ENCODE measurements around the gene ADAMTS16.

The ADAMTS16 gene

DNA sequence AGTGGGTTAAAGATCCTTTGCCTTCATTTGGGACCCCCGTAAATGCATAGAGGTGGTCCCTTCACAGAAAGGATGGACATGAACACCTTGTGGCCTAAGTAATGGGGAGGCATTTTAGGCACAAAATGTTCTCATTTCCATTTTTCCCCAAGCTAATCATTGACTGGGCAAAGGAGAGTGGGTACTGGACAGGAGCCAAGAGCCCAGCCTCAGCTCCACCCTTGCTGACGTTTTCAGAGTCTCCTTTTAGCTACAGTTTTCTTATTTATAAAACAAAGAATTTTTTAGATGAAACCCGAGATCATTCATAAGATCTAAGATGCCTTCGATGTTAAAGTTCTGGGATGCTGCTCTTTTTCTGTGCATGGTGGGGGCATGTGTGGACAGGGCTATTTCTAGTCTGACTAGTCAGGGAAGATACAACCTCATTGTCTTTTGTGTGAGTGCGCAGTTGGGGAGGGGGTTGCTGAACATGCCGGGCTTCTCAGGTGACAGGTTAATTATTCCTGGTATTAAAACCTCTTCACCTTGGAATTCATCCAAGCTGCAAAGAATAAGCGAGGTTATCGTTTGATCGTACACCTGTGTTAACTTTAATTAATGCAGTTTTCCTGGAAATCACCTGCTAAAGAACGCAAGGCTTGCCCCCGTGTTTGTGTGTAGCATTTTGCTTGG, 48.4 kb downstream of the ADAMTS16 start:
- no peak for DNase-seq (ENCODE audit: low read depth in 2 of 2)

DNA sequence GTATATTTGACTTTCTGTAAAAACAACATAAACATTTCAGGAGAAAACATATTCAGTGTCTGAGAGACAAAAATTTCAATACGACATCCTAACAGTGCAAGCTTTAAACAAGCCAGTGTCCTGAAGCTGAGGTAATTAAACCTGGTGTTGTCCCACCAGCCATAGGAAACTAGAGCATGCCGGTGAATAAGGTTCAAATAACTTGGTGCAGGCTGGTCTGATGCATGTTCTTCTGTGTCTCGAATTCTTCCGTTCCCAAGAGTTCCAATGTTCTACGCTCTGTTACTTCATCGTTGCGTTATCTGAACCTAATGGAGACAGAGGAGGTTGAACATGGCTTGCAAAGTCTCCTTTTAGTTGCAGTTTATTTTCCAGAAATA, 48.9 kb downstream of the ADAMTS16 start:
- no peak for DNase-seq (ENCODE audit: low read depth in 2 of 2)

- no peak for DNase-seq (ENCODE audit: low read depth in 2 of 2)
Observed at GRCh38 chr5:5191906-5192305, 51.8 kb downstream of the ADAMTS16 start.

DNA sequence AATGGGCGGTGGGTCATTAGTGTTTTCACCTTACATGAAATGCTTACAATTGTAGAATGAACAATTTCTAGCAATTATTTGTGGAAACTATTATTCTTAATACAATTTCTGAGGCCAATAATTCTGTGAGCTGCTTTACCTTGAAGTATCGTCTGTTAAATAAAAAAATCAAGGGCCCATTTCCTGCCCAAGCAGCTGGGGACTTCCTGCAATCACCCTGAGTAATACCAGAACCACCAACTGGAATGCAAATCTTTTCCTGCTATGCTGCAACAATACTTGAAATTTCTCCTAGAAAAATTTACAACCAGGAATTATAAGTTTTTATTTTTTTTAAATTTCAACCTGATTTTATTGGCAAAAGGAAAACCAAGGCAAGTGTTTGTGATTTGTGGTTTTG, 52.6 kb downstream of the ADAMTS16 start:
- DNase-seq (ENCODE audit: low read depth in 2 of 2): no peak

GRCh38 chr5:5195128-5195918, 55.2 kb downstream of the ADAMTS16 start:
- no peak for DNase-seq (ENCODE audit: low read depth in 2 of 2)

GRCh38 chr5:5198135-5198534, 58.0 kb downstream of the ADAMTS16 start:
- DNase-seq (ENCODE audit: low read depth in 2 of 2): no peak

DNA sequence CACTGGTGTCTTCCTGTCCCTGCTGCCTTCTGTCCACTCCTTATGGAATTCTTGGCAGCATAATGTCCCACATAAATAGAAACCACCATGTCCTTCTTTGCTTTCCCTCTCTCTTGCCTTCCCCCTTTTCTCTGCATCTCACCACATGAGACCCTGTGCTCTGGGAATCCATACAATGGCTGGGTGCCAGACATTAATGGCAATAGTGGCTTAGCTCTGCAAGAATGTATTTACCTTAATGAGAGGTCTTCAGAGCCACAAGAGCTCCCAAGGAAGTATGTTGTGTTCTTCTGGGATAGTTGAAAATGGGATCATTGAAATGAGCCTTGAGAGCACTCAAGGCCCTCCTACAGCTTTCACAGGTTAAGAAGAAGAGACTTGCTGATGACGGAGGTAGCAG, 58.7 kb downstream of the ADAMTS16 start:
- no peak for DNase-seq (ENCODE audit: low read depth in 2 of 2)

- no peak for DNase-seq (ENCODE audit: low read depth in 2 of 2)
Observed at GRCh38 chr5:5199495-5199894, 59.4 kb downstream of the ADAMTS16 start.

DNA sequence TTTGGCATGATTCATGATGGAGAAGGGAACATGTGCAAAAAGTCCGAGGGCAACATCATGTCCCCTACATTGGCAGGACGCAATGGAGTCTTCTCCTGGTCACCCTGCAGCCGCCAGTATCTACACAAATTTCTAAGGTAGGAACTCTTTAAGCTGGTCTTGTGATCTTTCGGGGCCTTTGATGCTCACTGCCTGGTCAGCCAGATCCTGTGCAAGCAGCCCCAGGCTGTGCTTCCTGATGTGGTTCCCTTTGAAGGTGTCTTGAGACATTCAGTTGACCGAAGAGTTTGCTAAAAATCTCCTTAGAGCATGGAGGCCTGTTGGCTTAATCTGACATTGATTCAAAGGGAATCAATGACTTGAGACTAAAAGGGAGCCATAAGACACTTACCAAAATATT, 60.0 kb downstream of the ADAMTS16 start:
- no peak for DNase-seq (ENCODE audit: low read depth in 2 of 2)

DNA sequence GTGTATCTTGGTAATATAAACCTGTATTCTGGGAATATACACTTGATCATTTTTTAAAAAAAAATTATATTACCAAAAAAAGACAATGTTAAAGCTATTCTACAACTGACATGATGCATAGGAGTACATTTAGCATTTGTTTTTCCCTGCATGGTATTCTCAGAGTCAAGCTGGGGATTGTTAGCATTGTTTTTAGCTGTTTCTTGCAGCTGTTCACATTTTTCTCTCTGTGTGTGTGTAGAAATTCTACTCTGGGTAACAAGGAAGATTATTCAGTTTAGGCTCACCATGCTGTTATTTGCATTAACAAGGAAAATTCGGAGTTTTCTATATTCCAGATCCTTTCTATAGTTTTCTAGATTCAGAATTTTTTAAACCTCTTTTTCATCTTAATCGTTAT, 62.2 kb downstream of the ADAMTS16 start:
- DNase-seq (ENCODE audit: low read depth in 2 of 2): no peak

DNA sequence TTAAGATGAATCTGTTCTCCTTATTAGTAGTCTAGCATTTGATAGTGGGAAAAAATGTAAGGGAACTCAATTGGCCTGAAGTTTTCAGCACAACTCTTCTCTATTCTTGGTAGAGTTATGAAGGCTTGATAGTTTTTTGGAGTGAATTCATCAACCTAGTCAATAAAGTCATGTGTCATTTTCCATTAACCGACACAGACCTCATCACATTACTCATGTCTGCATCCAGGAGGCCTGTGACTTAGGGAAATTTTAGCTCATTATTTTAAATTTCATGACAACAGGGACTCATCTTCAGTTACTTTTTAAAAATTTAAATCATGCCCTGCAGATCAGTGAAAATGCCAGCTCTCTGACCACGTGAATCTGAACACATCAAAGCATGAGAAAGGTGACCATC, 63.3 kb downstream of the ADAMTS16 start:
- no peak for DNase-seq (ENCODE audit: low read depth in 2 of 2)

DNA sequence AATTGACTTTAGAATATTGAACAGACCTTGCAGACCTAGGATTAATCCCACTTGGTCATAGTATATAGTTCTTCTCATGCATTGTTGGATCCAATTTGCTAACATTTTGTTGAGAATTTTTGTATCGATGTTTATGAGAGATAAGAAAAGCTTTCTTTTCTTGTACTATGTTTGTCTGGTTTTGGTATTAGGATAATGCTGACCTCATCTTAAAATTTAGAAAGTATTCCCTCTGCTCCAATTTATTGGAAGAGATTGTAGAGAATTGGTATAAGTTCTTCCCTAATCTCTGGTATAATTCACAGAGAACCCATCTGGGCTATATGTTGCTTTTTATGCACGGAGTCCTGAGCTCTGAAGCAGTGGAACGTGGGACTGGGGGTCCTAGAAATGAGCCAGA, 67.7 kb downstream of the ADAMTS16 start:
- DNase-seq (ENCODE audit: low read depth in 2 of 2): no peak

- no peak for DNase-seq (ENCODE audit: low read depth in 2 of 2)
Observed at GRCh38 chr5:5209089-5209488, 69.0 kb downstream of the ADAMTS16 start.

DNA sequence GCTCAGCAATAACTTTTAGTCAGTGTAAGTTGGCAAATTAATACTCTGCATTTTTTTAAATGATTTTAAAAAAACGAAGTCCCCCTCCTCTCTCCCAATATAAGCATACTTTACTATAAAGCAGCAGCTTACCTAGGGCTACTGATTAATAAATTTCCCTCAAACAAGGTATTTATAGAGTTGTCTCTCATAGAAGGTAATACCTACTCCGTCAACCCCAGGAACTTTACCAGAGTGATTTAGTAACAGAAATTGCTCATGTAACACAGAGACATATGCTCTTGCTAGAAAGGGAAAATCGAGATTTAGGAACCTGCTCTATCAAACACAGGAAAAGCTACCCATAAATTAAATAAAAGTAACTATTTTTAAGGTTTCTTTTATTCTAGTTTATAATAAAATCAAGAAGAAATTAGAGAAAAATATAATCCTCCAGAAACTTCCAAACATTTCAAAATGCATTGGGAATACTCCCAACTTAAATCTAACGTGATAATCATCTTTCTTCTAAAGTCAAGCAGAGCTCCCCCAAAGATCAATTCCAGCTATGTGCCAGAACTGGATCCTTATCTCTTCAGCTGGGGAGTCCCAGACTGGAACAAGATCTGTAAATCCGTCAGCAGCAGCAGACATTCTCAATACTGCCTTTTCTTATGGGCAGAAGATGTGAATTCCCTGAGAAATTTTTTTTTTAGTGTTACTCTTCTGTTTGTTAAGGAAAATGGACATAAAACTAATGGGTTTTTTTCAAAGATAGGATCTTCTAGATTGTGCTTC, 69.6 kb downstream of the ADAMTS16 start:
- no peak for DNase-seq (ENCODE audit: low read depth in 2 of 2)

DNA sequence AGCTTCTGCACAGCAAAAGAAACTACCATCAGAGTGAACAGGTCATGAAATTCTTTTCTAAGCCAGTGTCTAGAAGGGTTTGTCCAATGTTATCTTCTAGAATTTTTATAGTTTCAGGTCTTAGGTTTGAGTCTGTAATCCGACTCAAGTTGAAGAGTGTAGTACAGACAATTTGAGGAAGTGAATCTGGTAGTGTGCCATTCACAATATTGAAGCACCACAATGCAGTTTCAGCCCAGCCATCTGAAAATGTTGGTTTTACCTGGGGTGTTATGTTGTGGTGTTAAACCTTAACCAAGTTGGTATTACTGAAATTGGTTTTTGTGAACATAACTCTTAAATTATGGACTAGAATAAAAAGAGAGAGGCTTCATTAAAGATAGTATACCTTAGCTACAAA, 77.2 kb downstream of the ADAMTS16 start:
- DNase-seq (ENCODE audit: low read depth in 2 of 2): no peak

GRCh38 chr5:5218396-5218795, 78.3 kb downstream of the ADAMTS16 start:
- no peak for DNase-seq (ENCODE audit: low read depth in 2 of 2)

GRCh38 chr5:5219541-5219940, 79.4 kb downstream of the ADAMTS16 start:
- DNase-seq (ENCODE audit: low read depth in 2 of 2): no peak

DNA sequence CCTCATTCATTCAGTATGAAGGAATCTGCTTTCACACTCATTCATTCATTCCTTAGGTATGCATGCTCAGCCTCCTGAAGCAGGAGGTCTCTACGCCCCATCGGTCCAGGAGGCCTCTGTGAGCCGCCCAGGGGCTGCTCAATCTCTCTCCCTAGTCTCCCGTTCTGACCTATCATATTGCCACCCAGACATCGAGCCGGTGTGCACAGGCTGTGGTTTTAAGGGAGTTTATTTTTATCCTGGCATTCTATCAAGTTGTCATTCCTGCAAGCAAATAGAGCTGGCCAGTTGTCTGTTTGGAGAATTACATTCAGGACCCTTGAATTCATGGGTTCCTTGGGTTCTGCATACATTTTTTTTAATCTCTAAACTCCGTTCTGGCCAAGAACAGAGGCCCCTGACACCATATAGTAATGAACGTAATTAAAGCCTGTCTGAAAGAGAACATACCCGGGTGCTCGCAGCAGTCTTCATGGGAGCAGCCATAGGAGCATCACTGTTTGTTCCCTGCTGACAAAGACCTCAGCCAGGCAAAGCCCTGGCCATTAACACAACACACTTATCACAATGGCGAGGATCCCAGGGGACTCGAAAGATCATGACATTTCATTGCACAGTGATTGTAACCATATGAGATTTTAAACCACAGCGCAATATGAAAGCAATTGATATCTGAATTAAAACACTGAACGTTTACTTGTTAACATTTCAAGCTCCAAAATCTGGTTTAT, 80.9 kb downstream of the ADAMTS16 start:
- DNase-seq (ENCODE audit: low read depth in 2 of 2): no peak

DNA sequence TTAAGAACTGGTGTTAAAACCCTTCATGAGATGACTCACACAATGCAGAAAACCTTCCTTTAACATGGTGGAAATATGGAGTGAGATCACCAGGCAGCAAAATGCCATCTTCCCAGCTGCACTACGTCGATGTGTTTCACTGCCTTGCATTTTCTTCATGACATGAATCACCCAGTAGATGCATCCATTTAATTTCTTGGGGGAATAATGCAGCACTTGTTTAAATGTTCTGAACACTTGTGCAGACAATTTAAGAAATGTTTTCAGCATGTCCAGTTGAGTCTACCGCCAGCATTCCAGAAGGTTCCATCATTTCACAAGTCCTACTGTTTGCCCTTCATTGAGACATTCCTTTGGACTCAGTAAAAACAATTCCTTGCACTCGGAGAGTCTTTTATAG, 81.6 kb downstream of the ADAMTS16 start:
- DNase-seq (ENCODE audit: low read depth in 2 of 2): no peak

DNA sequence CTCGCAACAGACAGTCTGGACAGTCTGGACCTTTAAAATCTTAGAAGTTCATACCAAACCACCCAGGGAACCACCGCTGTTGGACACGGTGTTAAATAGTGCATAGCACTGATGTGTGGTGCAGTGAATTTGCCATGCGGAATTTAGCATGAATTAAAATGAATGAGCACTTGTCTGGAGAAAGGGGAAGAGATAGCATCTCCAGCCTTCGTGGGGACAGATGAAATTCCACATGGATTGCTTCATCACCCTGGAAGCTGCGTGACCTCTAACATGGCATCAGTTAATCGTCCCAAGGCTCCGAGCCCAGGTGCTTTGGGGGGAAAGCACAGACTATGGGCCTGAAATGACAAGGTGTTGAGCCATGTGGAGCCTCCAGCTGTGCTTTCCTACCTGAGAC, 91.4 kb downstream of the ADAMTS16 start:
- DNase-seq (ENCODE audit: low read depth in 2 of 2): no peak

GRCh38 chr5:5234912-5235311, 94.8 kb downstream of the ADAMTS16 start:
- DNase-seq (ENCODE audit: low read depth in 2 of 2): no peak

GRCh38 chr5:5235685-5236084, 95.6 kb downstream of the ADAMTS16 start:
- no peak for DNase-seq (ENCODE audit: low read depth in 2 of 2)

Measured in stimulated activated CD4-positive, alpha-beta T cell treated with anti-CD3 and anti-CD28 coated beads, Interleukin-4, amount 100 ng/mL, for 48 hours (primary cell).